ENCODE measurements around the gene LMAN1L.

The LMAN1L gene

DNA sequence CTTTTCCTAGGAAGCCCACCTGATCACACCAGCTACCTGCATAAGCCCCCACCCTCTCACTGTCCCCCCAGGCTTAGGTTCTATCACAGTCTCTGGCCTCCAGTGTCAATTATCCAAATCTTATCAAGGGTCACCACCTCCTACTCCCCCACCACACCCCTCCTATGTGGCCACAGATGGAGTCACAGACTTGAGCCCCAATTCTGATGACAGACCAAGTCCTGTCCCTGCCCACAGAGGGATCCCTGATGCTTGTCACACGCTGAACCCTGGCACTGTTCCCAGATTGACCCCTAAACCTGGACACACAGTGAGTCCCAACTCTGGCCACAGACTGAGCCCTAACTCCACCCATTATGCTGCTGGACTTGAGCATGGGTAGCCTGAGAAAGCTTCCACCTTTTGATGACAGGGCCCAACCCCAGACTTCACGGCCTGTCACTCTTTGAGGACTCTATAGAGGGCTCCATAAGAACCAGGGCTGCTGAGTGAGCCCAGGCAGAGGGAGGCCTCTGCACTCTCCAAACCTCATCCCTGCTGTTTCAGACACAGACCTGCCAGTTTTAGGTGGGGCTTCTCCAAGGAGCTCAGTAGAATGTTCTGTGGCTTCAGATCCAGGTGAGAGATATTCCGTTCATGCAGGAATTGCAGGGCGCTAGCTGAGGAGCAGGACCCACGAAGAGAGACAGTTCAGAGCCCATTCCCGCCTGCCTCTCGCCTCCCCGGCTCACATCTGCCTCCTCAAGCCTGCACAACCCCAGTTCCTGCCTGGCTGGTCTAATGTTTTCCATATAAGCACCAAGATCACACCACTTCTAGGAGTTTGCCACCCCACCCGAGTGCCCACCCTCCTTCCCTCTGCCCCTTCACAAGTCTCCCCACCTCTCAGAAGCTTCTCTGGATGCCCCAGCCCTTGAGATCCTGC lies 28.5 kb downstream of the LMAN1L start:
- H3K9me3 ChIP-seq (ENCODE audit: severe bottlenecking), result no peaks in the 10 kb centered on the region
- no peaks in the 10 kb centered on the region for H3K27me3 ChIP-seq (ENCODE audit: insufficient read depth, low read depth, severe bottlenecking)
- H3K4me3 ChIP-seq (ENCODE audit: low read depth, low read length), result no peak overlapping the region
- TF ChIP-seq, protein P1, sequence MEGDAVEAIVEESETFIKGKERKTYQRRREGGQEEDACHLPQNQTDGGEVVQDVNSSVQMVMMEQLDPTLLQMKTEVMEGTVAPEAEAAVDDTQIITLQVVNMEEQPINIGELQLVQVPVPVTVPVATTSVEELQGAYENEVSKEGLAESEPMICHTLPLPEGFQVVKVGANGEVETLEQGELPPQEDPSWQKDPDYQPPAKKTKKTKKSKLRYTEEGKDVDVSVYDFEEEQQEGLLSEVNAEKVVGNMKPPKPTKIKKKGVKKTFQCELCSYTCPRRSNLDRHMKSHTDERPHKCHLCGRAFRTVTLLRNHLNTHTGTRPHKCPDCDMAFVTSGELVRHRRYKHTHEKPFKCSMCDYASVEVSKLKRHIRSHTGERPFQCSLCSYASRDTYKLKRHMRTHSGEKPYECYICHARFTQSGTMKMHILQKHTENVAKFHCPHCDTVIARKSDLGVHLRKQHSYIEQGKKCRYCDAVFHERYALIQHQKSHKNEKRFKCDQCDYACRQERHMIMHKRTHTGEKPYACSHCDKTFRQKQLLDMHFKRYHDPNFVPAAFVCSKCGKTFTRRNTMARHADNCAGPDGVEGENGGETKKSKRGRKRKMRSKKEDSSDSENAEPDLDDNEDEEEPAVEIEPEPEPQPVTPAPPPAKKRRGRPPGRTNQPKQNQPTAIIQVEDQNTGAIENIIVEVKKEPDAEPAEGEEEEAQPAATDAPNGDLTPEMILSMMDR (IDR thresholded peaks at IDR 0.05; ENCODE audit: low read depth, low read length), result no peak
- DNase-seq, result no peak
- no peak overlapping the region for H3K27ac ChIP-seq
- peaks cover 52% of the 10 kb centered on the region for H3K36me3 ChIP-seq

DNA sequence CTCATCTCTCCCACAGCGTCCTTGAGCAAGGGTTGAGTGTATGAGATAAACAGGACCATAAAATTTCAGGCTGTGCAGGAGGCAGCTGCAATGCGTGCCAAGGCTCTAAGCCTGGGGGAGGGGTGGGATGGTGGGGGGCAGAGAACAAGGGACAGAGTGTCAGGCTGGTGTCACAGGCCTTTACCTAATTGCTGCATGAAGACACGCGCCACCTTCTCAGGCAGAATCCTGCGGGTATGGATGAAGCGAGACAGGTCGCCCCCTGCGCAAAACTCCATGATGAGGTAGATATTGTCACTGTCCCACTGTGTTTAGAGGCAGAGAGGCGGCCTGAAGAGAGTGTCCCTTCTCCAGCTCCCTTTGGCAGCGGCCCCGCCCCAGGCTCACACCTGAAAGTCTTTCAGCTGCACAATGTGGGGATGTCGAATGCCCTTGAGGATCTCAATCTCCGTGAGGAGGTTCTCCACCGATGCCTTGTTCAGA lies 29.3 kb downstream of the LMAN1L start:
- Histone ChIP-seq H3K27ac (peak overlapping the region; percentile 96), H3K4me3 (ENCODE audit: low read depth, low read length) (peak overlapping the region; percentile 71), H3K9me3 (ENCODE audit: severe bottlenecking) (no peaks in the 10 kb centered on the region), H3K27me3 (ENCODE audit: insufficient read depth, low read depth, severe bottlenecking) (no peaks in the 10 kb centered on the region), H3K36me3 (peaks cover 49% of the 10 kb centered on the region)
- no peak for DNase-seq
- TF ChIP-seq, protein P1 (IDR thresholded peaks at IDR 0.05; ENCODE audit: low read depth, low read length), result no peak

DNA sequence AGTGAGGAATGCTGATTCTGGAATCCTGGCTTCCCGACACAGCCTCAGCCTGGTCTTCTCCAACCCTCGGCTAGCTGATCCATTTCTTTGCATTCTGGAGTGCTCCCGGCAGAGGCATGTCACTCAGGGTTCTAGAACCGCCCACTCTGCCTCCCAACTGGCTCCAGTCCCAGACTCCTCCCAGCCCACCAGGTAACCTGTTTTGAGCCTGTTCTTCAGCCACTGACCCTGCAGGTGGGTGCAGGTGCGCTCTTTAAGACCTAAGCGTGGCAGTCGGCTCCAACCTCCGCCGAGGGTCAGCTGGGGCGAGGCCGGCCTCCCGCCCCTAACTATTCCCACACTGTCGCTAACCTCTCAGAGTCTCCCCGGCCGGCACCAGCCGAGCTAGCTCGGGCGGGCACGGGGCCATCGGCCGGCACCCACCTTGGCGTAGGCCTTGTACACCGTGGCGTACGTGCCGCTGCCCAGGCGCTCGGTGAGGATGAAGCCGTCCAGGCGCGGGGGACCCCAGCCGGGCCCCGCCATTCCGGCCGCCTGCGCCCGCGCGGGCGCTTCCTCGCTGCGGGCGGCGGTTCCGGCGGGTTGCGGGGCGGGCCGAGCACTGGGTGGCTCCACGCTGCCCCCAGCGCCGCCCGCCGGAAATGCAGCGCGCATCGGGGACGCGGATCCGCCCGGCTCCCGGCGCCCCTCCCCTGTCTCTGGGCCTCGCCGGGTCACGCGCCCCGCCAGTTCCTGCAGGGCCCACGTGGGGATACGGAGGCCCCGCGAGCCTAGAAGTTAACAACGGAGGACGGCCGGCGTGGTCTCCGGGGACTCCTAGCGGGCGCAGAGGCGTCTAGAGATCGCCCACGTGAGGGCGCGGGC lies 30.2 kb downstream of the LMAN1L start, which contains the start of gene ULK3:
Gene ULK3, minus strand, starts transcription at position 576 of the 864 bp plus-strand sequence. Its CDS starts 51 bp downstream, at position 525.
- peak; percentile 90 for DNase-seq
- H3K4me3 ChIP-seq (ENCODE audit: low read depth, low read length), result peak within 1 kb of the TSS; percentile 71
- H3K9me3 ChIP-seq (ENCODE audit: severe bottlenecking), result no peaks in the 10 kb centered on the region
- H3K27ac ChIP-seq, result peak within 1 kb of the TSS; percentile 96
- H3K27me3 ChIP-seq (ENCODE audit: insufficient read depth, low read depth, severe bottlenecking), result no peaks in the 10 kb centered on the region
- TF ChIP-seq, protein P1 (IDR thresholded peaks at IDR 0.05; ENCODE audit: low read depth, low read length), result peak; percentile 62
- H3K36me3 ChIP-seq, result peaks cover 54% of the 10 kb centered on the region

DNA sequence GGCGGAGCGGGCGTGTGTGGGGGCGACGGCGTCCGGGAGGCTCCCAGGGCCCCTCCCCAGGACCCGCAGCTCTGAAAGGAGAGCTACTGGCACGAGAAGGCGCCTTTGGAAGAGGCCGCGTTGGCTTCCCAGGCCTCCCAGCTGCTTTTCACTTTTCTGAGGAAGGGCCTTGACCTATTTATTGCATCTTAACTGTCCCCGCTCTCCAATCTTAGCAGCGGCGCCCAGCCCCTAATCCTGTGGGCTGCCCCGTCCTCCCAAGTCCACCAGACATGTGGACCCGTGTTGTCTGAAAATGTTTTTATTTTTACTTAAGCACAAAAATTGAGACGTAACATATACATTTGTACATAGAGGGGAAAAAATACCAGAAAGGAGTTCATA lies 30.8 kb downstream of the LMAN1L start:
- H3K36me3 ChIP-seq, result peaks cover 53% of the 10 kb centered on the region
- no peak for DNase-seq
- H3K27ac ChIP-seq, result peak overlapping the region; percentile 96
- no peaks in the 10 kb centered on the region for H3K9me3 ChIP-seq (ENCODE audit: severe bottlenecking)
- H3K27me3 ChIP-seq (ENCODE audit: insufficient read depth, low read depth, severe bottlenecking), result no peaks in the 10 kb centered on the region
- TF ChIP-seq, protein P1 (IDR thresholded peaks at IDR 0.05; ENCODE audit: low read depth, low read length), result no peak
- peak overlapping the region; percentile 62 for H3K4me3 ChIP-seq (ENCODE audit: low read depth, low read length)

DNA sequence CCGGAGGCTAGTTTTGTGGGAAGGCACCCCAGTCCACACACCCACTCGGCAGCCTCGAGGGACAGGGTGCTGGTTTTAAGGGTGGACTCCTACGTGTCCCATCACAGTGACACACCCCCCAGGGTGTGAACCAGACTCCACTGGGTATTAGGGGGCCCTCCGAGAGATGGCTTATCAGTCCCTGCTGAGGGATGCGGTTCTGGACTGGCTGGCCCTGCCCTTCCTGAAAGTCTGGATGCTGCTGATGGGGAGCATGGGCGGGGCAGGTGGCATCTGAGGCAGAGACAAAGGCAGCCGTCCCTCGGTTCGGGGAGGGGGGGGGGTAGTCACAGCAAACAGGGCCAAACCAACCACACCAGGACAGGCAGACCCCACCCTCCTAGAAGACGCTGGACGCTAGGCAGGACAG lies 31.3 kb downstream of the LMAN1L start:
- Histone ChIP-seq H3K36me3 (peaks cover 53% of the 10 kb centered on the region), H3K9me3 (ENCODE audit: severe bottlenecking) (no peaks in the 10 kb centered on the region), H3K27me3 (ENCODE audit: insufficient read depth, low read depth, severe bottlenecking) (no peaks in the 10 kb centered on the region), H3K27ac (peak overlapping the region; percentile 96), H3K4me3 (ENCODE audit: low read depth, low read length) (peak overlapping the region; percentile 62)
- peak; percentile 62 for DNase-seq
- TF ChIP-seq, protein P1 (IDR thresholded peaks at IDR 0.05; ENCODE audit: low read depth, low read length), result no peak
